Calu3 (cell line): ENCODE results near the gene ABCA13. TPM values are rescaled to one million over a fixed set of nuclear protein-coding genes. Genes with fewer than 3 reads are reported as not detected.

Source experiments
- BruUV-seq: library from RNA; stranded (reverse); fragments of 400-500 nt; replicated peaks from 2 replicates; lab custom pipeline; 2021; lab: Mats Ljungman, UMichigan
- CTCF ChIA-PET: fragments of 300-600 bp; sonication (Branson Sonifier 250); formaldehyde crosslinking; loops from one replicate; lab custom pipeline; 2022; ENCODE audit warnings: antibody characterized with exemption; lab: Charles Lee
- DNase-seq: peaks from one replicate; pipeline ENCODE4 v3.0.0; 2022
- H3K27ac Mint-ChIP-seq: one replicate; pipeline ENCODE4 v1.8.0; 2022; ENCODE audit warnings: mixed read lengths; ENCODE audit not compliant: unreplicated experiment
- H3K27me3 Mint-ChIP-seq: one replicate; pipeline ENCODE4 v1.8.0; 2022; ENCODE audit warnings: mixed read lengths; ENCODE audit not compliant: unreplicated experiment
- H3K36me3 Mint-ChIP-seq: one replicate; pipeline ENCODE4 v1.8.0; 2022; ENCODE audit warnings: mild to moderate bottlenecking, moderate library complexity, mixed read lengths; ENCODE audit not compliant: insufficient read depth, unreplicated experiment
- H3K4me1 Mint-ChIP-seq: one replicate; pipeline ENCODE4 v1.8.0; 2022; ENCODE audit warnings: mild to moderate bottlenecking, low read depth, mixed read lengths; ENCODE audit not compliant: unreplicated experiment
- H3K4me3 Mint-ChIP-seq: one replicate; pipeline ENCODE4 v1.8.0; 2022; ENCODE audit warnings: mild to moderate bottlenecking, low read depth, moderate library complexity, mixed read lengths; ENCODE audit not compliant: unreplicated experiment
- H3K9me3 Mint-ChIP-seq: one replicate; pipeline ENCODE4 v1.8.0; 2022; ENCODE audit warnings: low read depth, mixed read lengths; ENCODE audit not compliant: unreplicated experiment
- CTCF ChIP-seq: fragments of 200-600 bp; IDR thresholded peaks from one replicate; pipeline ENCODE4 v1.8.0; 2022; ENCODE audit warnings: antibody characterized with exemption; ENCODE audit not compliant: unreplicated experiment
- intact Hi-C: fragments of 100-400 bp; cut with micrococcal nuclease; formaldehyde crosslinking; loops from one replicate; pipeline ENCODE4 v1.10.0; 2022; ENCODE audit not compliant: unreplicated experiment
- total RNA-seq: library from RNA; stranded (reverse); gene quantifications from 2 replicates; pipeline ENCODE4 v1.2.3, GENCODE V29; 2022

ABCA13 gene
- total RNA-seq, 1 experiment from 2014 or later = 12.1 TPM

DNA sequence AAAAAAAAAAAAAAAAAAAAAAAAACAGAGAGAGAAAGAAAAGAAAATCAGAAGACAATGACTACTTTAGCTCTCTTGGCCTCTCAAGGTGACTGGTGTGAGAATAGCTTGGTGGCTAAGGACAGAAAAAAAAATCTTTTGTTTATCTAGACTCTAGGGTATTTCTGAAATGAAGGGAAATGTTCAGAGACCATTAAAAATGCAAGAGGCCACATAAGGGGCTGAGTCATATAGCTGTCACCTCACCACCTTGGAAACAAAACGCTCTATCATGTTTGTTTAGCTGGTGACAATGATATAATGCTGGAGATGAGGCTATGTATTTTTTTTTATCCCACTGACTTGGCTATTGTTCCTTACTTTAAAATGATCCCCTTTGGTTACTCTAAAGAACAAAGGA is 466.1 kb downstream of the ABCA13 start:
- BruUV-seq = no TSS peak
- Mint-ChIP-seq H3K27me3 (no peaks in the 10 kb centered on the region), H3K27ac (no peak overlapping the region), H3K9me3 (no peaks in the 10 kb centered on the region), H3K36me3 (no peaks in the 10 kb centered on the region), H3K4me1 (no peaks in the 10 kb centered on the region), H3K4me3 (no peak overlapping the region)
- intact Hi-C loops = no loop called here
- no peak for TF ChIP-seq CTCF
- no peak for DNase-seq
- CTCF ChIA-PET = no interaction called here

DNA sequence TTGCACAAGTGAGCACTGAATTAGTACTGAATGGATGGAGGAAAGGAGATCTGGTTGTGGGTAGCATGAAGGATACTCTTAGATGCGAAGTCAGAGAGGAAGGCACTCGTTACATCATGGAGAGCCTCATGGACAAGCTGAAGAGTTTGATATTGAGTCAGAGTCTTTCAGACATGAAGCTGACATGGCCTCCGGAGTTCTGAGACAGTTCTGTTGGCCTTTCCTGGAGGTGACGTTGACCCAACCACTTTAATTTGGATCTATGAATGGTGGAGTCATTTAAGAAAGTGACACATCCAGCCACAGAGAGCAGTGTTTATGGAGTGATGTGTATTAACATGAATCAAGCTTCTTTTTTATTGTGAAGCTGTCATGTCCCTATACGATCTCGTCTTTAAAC is 466.8 kb downstream of the ABCA13 start:
- Mint-ChIP-seq H3K27me3 (no peaks in the 10 kb centered on the region), H3K4me3 (no peak overlapping the region), H3K9me3 (no peaks in the 10 kb centered on the region), H3K4me1 (no peaks in the 10 kb centered on the region), H3K27ac (no peak overlapping the region), H3K36me3 (no peaks in the 10 kb centered on the region)
- no TSS peak for BruUV-seq
- no peak for TF ChIP-seq CTCF
- DNase-seq = no peak
- intact Hi-C loops = no loop called here
- CTCF ChIA-PET = no interaction called here

- no peaks in the 10 kb centered on the region for H3K27me3 Mint-ChIP-seq
- H3K4me3 Mint-ChIP-seq = no peak overlapping the region
- H3K36me3 Mint-ChIP-seq = no peaks in the 10 kb centered on the region
- H3K9me3 Mint-ChIP-seq = peaks cover 2% of the 10 kb centered on the region
- intact Hi-C loops = no loop called here
- TF ChIP-seq CTCF = no peak
- H3K4me1 Mint-ChIP-seq = no peaks in the 10 kb centered on the region
- H3K27ac Mint-ChIP-seq = no peak overlapping the region
- DNase-seq = no peak
- CTCF ChIA-PET = no interaction called here
- no TSS peak for BruUV-seq
These were observed 472.3 kb downstream of the ABCA13 start for GRCh38 chr7:48643431-48644013.

GRCh38 chr7:48658138-48658537 is 486.9 kb downstream of the ABCA13 start:
- Mint-ChIP-seq H3K27ac (no peak overlapping the region), H3K4me1 (no peaks in the 10 kb centered on the region), H3K27me3 (peaks cover 12% of the 10 kb centered on the region), H3K36me3 (no peaks in the 10 kb centered on the region), H3K4me3 (no peak overlapping the region), H3K9me3 (peaks cover 17% of the 10 kb centered on the region)
- no peak for TF ChIP-seq CTCF
- no peak for DNase-seq
- CTCF ChIA-PET = no interaction called here
- intact Hi-C loops = no loop called here
- BruUV-seq = no TSS peak
